ENCODE measurements around the gene TMTC1. TPM values are rescaled to one million over a fixed set of nuclear protein-coding genes. Genes with fewer than 3 reads are reported as not detected.

Gene TMTC1
- polyA plus RNA-seq, 3 donors = 3.0 to 35.1 (median 19.2) TPM

GRCh38 chr12:29544428-29545101 is 239.2 kb downstream of the TMTC1 start:
- no peak overlapping the region for H3K27ac ChIP-seq (ENCODE audit: low read depth, low read length)
- WGBS, 3 donors = 75 to 84% (median 82%) methylated on average over 6 of the region's 6 CpGs

- 38 to 69% (median 59%) methylated on average over 4 of the region's 4 CpGs for WGBS, 3 donors
- H3K27ac ChIP-seq (ENCODE audit: low read depth, low read length) = no peak overlapping the region
Observed at GRCh38 chr12:29543036-29543435, 240.7 kb downstream of the TMTC1 start.

GRCh38 chr12:29537298-29537697 is 246.4 kb downstream of the TMTC1 start:
- WGBS, 3 donors = 73 to 76% (median 76%) methylated on average over 2 of the region's 2 CpGs
- no peak overlapping the region for H3K27ac ChIP-seq (ENCODE audit: low read depth, low read length)

GRCh38 chr12:29534935-29535334 is 248.8 kb downstream of the TMTC1 start:
- 80 to 91% (median 91%) methylated on average over 2 of the region's 2 CpGs for WGBS, 3 donors
- H3K27ac ChIP-seq (ENCODE audit: low read depth, low read length) = no peak overlapping the region

- H3K27ac ChIP-seq (ENCODE audit: low read depth, low read length) = no peak overlapping the region
- 33 to 66% (median 45%) methylated on average over 4 of the region's 4 CpGs for WGBS, 3 donors
Observed at GRCh38 chr12:29533815-29534489, 249.8 kb downstream of the TMTC1 start.

- WGBS, 3 donors = 28 to 70% (median 60%) methylated on average over 1 of the region's 1 CpG
- H3K27ac ChIP-seq (ENCODE audit: low read depth, low read length) = no peak overlapping the region
Observed at GRCh38 chr12:29531471-29531870, 252.3 kb downstream of the TMTC1 start.

- H3K27ac ChIP-seq (ENCODE audit: low read depth, low read length) = no peak overlapping the region
- 74 to 87% (median 77%) methylated on average over 4 of the region's 4 CpGs for WGBS, 3 donors
Observed at GRCh38 chr12:29530436-29530835, 253.3 kb downstream of the TMTC1 start.

- WGBS, 3 donors = 55 to 72% (median 72%) methylated on average over 4 of the region's 4 CpGs
- H3K27ac ChIP-seq (ENCODE audit: low read depth, low read length) = no peak overlapping the region
Observed at GRCh38 chr12:29528161-29528560, 255.6 kb downstream of the TMTC1 start.

- WGBS, 3 donors = 54 to 85% (median 81%) methylated on average over 2 of the region's 2 CpGs
- H3K27ac ChIP-seq (ENCODE audit: low read depth, low read length) = no peak overlapping the region
Observed at GRCh38 chr12:29521951-29522350, 261.8 kb downstream of the TMTC1 start.

- H3K27ac ChIP-seq (ENCODE audit: low read depth, low read length) = no peak overlapping the region
Observed at GRCh38 chr12:29519585-29520182, 264.1 kb downstream of the TMTC1 start.

- 64 to 91% (median 83%) methylated on average over 2 of the region's 2 CpGs for WGBS, 3 donors
- no peak overlapping the region for H3K27ac ChIP-seq (ENCODE audit: low read depth, low read length)
Observed at GRCh38 chr12:29518407-29518806, 265.3 kb downstream of the TMTC1 start.

GRCh38 chr12:29517264-29517663 is 266.5 kb downstream of the TMTC1 start:
- WGBS, 3 donors = 53 to 83% (median 71%) methylated on average over 7 of the region's 7 CpGs

GRCh38 chr12:29516431-29516875 is 267.3 kb downstream of the TMTC1 start:
- WGBS, 3 donors = 42 to 78% (median 76%) methylated on average over 2 of the region's 2 CpGs
- no peak overlapping the region for H3K27ac ChIP-seq (ENCODE audit: low read depth, low read length)

More at GRCh38 chr12:29517264-29517663, 266.5 kb downstream of the TMTC1 start:
- H3K27ac ChIP-seq (ENCODE audit: low read depth, low read length) = no peak overlapping the region

GRCh38 chr12:29510591-29511185 is 273.1 kb downstream of the TMTC1 start:
- H3K27ac ChIP-seq (ENCODE audit: low read depth, low read length) = no peak overlapping the region
- 59 to 82% (median 69%) methylated on average over 6 of the region's 6 CpGs for WGBS, 3 donors

- no peak overlapping the region for H3K27ac ChIP-seq (ENCODE audit: low read depth, low read length)
- 92 to 96% (median 96%) methylated on average over 1 of the region's 1 CpG for WGBS, 3 donors
Observed at GRCh38 chr12:29509503-29509902, 274.2 kb downstream of the TMTC1 start.

GRCh38 chr12:29508949-29509348 is 274.8 kb downstream of the TMTC1 start:
- WGBS, 3 donors = 85 to 93% (median 88%) methylated on average over 2 of the region's 2 CpGs
- H3K27ac ChIP-seq (ENCODE audit: low read depth, low read length) = no peak overlapping the region

GRCh38 chr12:29505122-29505521 is 278.6 kb downstream of the TMTC1 start:
- WGBS, 3 donors = 68 to 96% (median 94%) methylated on average over 3 of the region's 3 CpGs
- no peak overlapping the region for H3K27ac ChIP-seq (ENCODE audit: low read depth, low read length)

GRCh38 chr12:29503283-29503682 is 280.5 kb downstream of the TMTC1 start:
- H3K27ac ChIP-seq (ENCODE audit: low read depth, low read length) = no peak overlapping the region

- 74 to 93% (median 86%) methylated on average over 3 of the region's 3 CpGs for WGBS, 3 donors
- H3K27ac ChIP-seq (ENCODE audit: low read depth, low read length) = no peak overlapping the region
Observed at GRCh38 chr12:29499235-29499634, 284.5 kb downstream of the TMTC1 start.
